HepG2 (cell line): ENCODE data around the gene TUBGCP3. TPM values are rescaled to one million over a fixed set of nuclear protein-coding genes. Genes with fewer than 3 reads are reported as not detected.

Experiments used
- ATAC-seq: fragments of 200-7000 bp; cut with Tn5 transposase; 3 replicates; pipeline ENCODE4 v1.9.1; 2020; ENCODE audit warnings: mild to moderate bottlenecking, moderate library complexity
- BruUV-seq: library from RNA; stranded (reverse); fragments of 400-500 nt; replicated peaks from 2 replicates; lab custom pipeline; 2021; lab: Mats Ljungman, UMichigan
- CTCF ChIA-PET: fragments of 300-600 bp; formaldehyde crosslinking; extraction: SDS; loops from one replicate; lab custom pipeline; 2021; ENCODE audit warnings: low total read pairs, inconsistent platforms, low intra/inter-chr PET ratio; lab: Yijun Ruan, JAX
- POLR2A ChIA-PET: fragments of 350-600 bp; sonication (Branson Sonifier 250); formaldehyde crosslinking; loops from one replicate; lab custom pipeline; 2020; ENCODE audit warnings: antibody characterized with exemption, inconsistent platforms; lab: Yijun Ruan, JAX
- DNase-seq: peaks from one replicate; pipeline ENCODE4 v3.0.0-alpha.2; 2015; ENCODE audit warnings: low spot score
- FAIRE-seq: peaks from 3 replicates; lab custom pipeline; 2011; peaks lifted over from hg19 to GRCh38; lab: Jason Lieb, UNC
- H2AFZ ChIP-seq: one replicate; pipeline ENCODE4 v1.6.1; 2011; ENCODE audit warnings: low read length, inconsistent platforms
- H3K27ac ChIP-seq: fragments of 300-600 bp; 3 replicates; pipeline ENCODE4 v1.8.0; 2011; ENCODE audit warnings: mixed run types, mild to moderate bottlenecking, mixed read lengths, low read length, inconsistent platforms; ENCODE audit not compliant: insufficient read depth; ENCODE audit errors: extremely low read length
- H3K27me3 ChIP-seq, 2 experiments: fragments of 200-600 bp in 1 of 2; 2 replicates in 1 of 2; 3 replicates in 1 of 2; pipeline versions ENCODE4 v1.6.0 to v1.8.0; 2011; ENCODE audit warnings: low read length in 2 of 2, mild to moderate bottlenecking in 2 of 2, moderate library complexity in 2 of 2, inconsistent platforms in 1 of 2; ENCODE audit not compliant: insufficient read depth in 2 of 2, control insufficient read depth in 1 of 2
- H3K36me3 ChIP-seq, 2 experiments: fragments of 200-600 bp in 1 of 2; replicated peaks in 1 of 2; 2 replicates in 1 of 2; 3 replicates in 1 of 2; pipeline versions ENCODE4 v1.5.1 to v1.8.0; 2011; ENCODE audit warnings: low read length in 2 of 2, inconsistent platforms in 1 of 2; ENCODE audit not compliant: insufficient read depth in 2 of 2, control insufficient read depth in 1 of 2
- H3K4me1 ChIP-seq: 2 replicates; pipeline ENCODE4 v1.5.1; 2012; ENCODE audit warnings: low read length, inconsistent platforms; ENCODE audit not compliant: insufficient read depth
- H3K4me2 ChIP-seq: 2 replicates; pipeline ENCODE4 v1.6.0; 2011; ENCODE audit warnings: low read depth, low read length, inconsistent platforms
- H3K4me3 ChIP-seq, 3 experiments: fragments of 200-600 bp in 1 of 3; sonication (generic), shearing (Covaris generic) in 1 of 3; replicated peaks in 1 of 3; 2 replicates each; pipeline ENCODE4 v1.5.1; 2011 to 2016; ENCODE audit warnings: low read length in 3 of 3, inconsistent platforms in 2 of 3, low read depth in 2 of 3, mild to moderate bottlenecking in 2 of 3, control low read depth in 1 of 3, mixed read lengths in 1 of 3; ENCODE audit not compliant: insufficient read depth in 1 of 3
- H3K79me2 ChIP-seq: one replicate; pipeline ENCODE4 v1.6.1; 2011; ENCODE audit warnings: low read length, inconsistent platforms; ENCODE audit not compliant: insufficient read depth
- H3K9ac ChIP-seq: 2 replicates; pipeline ENCODE4 v1.6.0; 2011; ENCODE audit warnings: mild to moderate bottlenecking, low read depth, low read length, inconsistent platforms; ENCODE audit not compliant: insufficient read depth
- H3K9me3 ChIP-seq: 2 replicates; pipeline ENCODE4 v1.5.1; 2012; ENCODE audit warnings: mild to moderate bottlenecking, low read length
- H4K20me1 ChIP-seq: 2 replicates; pipeline ENCODE4 v1.6.0; 2011; ENCODE audit warnings: inconsistent platforms, mild to moderate bottlenecking, low read length, moderate library complexity; ENCODE audit not compliant: insufficient read depth
- CHD2 ChIP-seq: IDR thresholded peaks from 2 replicates; pipeline ENCODE4 v1.6.1; 2011; ENCODE audit warnings: low read depth, low read length, improper control_type of control experiment
- ERF ChIP-seq: IDR thresholded peaks from 2 replicates; pipeline ENCODE4 v1.6.1; 2018; ENCODE audit warnings: missing biosample characterization, missing genetic modification reagents
- KDM2A ChIP-seq: sonication (generic); formaldehyde crosslinking; IDR thresholded peaks from 2 replicates; pipeline ENCODE4 v1.4.0; 2020; ENCODE audit warnings: low read depth, missing genetic modification reagents, borderline replicate concordance
- MTA1 ChIP-seq: sonication (generic); formaldehyde crosslinking; IDR thresholded peaks from 2 replicates; pipeline ENCODE4 v1.4.0; 2020; ENCODE audit warnings: missing genetic modification reagents, mild to moderate bottlenecking, borderline replicate concordance
- POLR2AphosphoS5 ChIP-seq: IDR thresholded peaks from 2 replicates; pipeline ENCODE4 v1.6.1; 2012; ENCODE audit warnings: low read depth, low read length
- TBX3 ChIP-seq: fragments of 450-650 bp; IDR thresholded peaks from 2 replicates; pipeline ENCODE4 v1.6.1; 2017; ENCODE audit warnings: antibody characterized with exemption, mild to moderate bottlenecking, inconsistent platforms, borderline replicate concordance
- ZNF10 ChIP-seq: sonication (generic); formaldehyde crosslinking; IDR thresholded peaks from 2 replicates; pipeline ENCODE4 v1.4.0; 2020; ENCODE audit warnings: mild to moderate bottlenecking, low read depth, missing genetic modification reagents, borderline replicate concordance
- ZNF383 ChIP-seq: sonication (generic); formaldehyde crosslinking; IDR thresholded peaks from 2 replicates; pipeline ENCODE4 v1.4.0; 2020; ENCODE audit warnings: missing genetic modification reagents, mild to moderate bottlenecking, borderline replicate concordance
- ZNF556 ChIP-seq: sonication (generic); formaldehyde crosslinking; IDR thresholded peaks from 2 replicates; pipeline ENCODE4 v1.4.0; 2020; ENCODE audit warnings: mild to moderate bottlenecking, missing genetic modification reagents, borderline replicate concordance
- ZNF816 ChIP-seq: sonication (generic); formaldehyde crosslinking; IDR thresholded peaks from 2 replicates; pipeline ENCODE4 v1.8.0; 2022; ENCODE audit warnings: missing genetic modification reagents, mild to moderate bottlenecking, borderline replicate concordance
- WGBS: methylation state at CpG from one replicate; pipeline ENCODE4 v1.1.6; 2017; ENCODE audit warnings: low lambda C conversion rate; 5-methylcytosine and 5-hydroxymethylcytosine counted together
- in situ Hi-C: cut with HindIII; loops from 2 replicates; pipeline ENCODE4 v1.10.0; 2017; ENCODE audit warnings: low pct_unique_long_range_greater_than_20kb; ENCODE audit not compliant: extremely low pct_ligation_motif_present
- intact Hi-C: fragments of 100-400 bp; cut with micrococcal nuclease; formaldehyde crosslinking; loops from one replicate; pipeline ENCODE4 v1.10.0; 2022; ENCODE audit not compliant: unreplicated experiment
- polyA plus RNA-seq, 8 experiments: library from polyadenylated mRNA; depleted of rRNA in 3 of 8; stranded (reverse) in 7 of 8; unstranded in 1 of 8; fragments of >200 nt; fragmentation: Illumina TruSeq in 4 of 8; extraction: Trizol in 4 of 8; gene quantifications; 2 replicates each; pipeline versions ENCODE4 v1.2.1 to v1.2.3, GENCODE V29; 2011 to 2016; ENCODE audit warnings: low read depth in 4 of 8, missing spikeins in 1 of 8, mixed read lengths in 1 of 8; ENCODE audit not compliant: insufficient read depth in 1 of 8
- total RNA-seq, 5 experiments: library from RNA; depleted of rRNA; stranded (reverse); fragments of >200 nt; fragmentation: Illumina TruSeq; extraction: Trizol; gene quantifications; 2 replicates each; pipeline ENCODE4 v1.2.3, GENCODE V29; 2016; ENCODE audit warnings: low read depth in 1 of 5

The TUBGCP3 gene
- total and polyA plus RNA-seq, 2 of the 13 experiments (the other 11 are each of a cell fraction or from before 2014, with no cell fraction given): 12.6 to 15.5 TPM

- no peak for TF ChIP-seq ZNF816 (CRISPR knock-in tag)
- no peak for TF ChIP-seq KDM2A (CRISPR knock-in tag)
- TF ChIP-seq CHD2: no peak
- no peak for TF ChIP-seq ZNF383 (CRISPR knock-in tag)
- TF ChIP-seq POLR2AphosphoS5: no peak
- no peak for TF ChIP-seq MTA1 (CRISPR knock-in tag)
- TF ChIP-seq ZNF556: no peak
- no peak for TF ChIP-seq TBX3
- no peak for TF ChIP-seq ZNF10
Measured at GRCh38 chr13:112468069-112468468, 119.9 kb downstream of the TUBGCP3 start (continued).

- ChIA-PET POLR2A (no interaction called here), CTCF (no interaction called here)
- FAIRE-seq: no peak
- intact Hi-C loops (no loop called here), in situ Hi-C loops (no loop called here)
- Histone ChIP-seq H3K36me3 (no peaks in the 10 kb centered on the region), H3K4me2 (no peak overlapping the region), H4K20me1 (no peaks in the 10 kb centered on the region), H3K9me3 (no peaks in the 10 kb centered on the region), H3K4me1 (no peaks in the 10 kb centered on the region), H3K4me3 (no peak overlapping the region), H3K9ac (no peak overlapping the region), H3K79me2 (no peaks in the 10 kb centered on the region), H3K27ac (no peak overlapping the region), H2AFZ (no peak overlapping the region), H3K27me3 (peaks cover 0 to 14% of the 10 kb centered on the region in 2 experiments; a peak in 2 of 5 replicates)
- no peak for ATAC-seq
- WGBS: 66% methylated on average over 12 of the region's 19 CpGs
- DNase-seq: no peak
- no peak for TF ChIP-seq ERF
- no TSS peak for BruUV-seq
Measured at GRCh38 chr13:112467236-112467635, 120.7 kb downstream of the TUBGCP3 start.
